Loucy (cell line): Measurements from ENCODE around the gene ZNF480.
A peak's percentile ranks its signal among the peaks of the same experiment; 100 is the strongest.
"Not testable (repeated sequence)": the region's sequence is repeated elsewhere in the genome, so short reads cannot be mapped to it uniquely, and the experiment has no call there.

Source experiments
- H2AFZ ChIP-seq: fragments of 200-600 bp; sonication (generic); 2 replicates; pipeline ENCODE4 v1.6.0; 2016; ENCODE audit warnings: antibody characterized with exemption, mild to moderate bottlenecking, low read length, moderate library complexity
- H3F3A ChIP-seq: fragments of 200-600 bp; 2 replicates; pipeline ENCODE4 v1.6.0; 2016; ENCODE audit warnings: antibody characterized with exemption, low read depth, mild to moderate bottlenecking
- H3K27me3 ChIP-seq: fragments of 200-600 bp; sonication (generic); 2 replicates; pipeline ENCODE4 v1.6.1; 2014; ENCODE audit warnings: low read length, mild to moderate bottlenecking; ENCODE audit not compliant: insufficient read depth, poor library complexity, severe bottlenecking
- H3K36me3 ChIP-seq: fragments of 200-600 bp; sonication (generic); 2 replicates; pipeline ENCODE4 v1.6.1; 2016; ENCODE audit warnings: low read length; ENCODE audit not compliant: insufficient read depth
- H3K4me1 ChIP-seq: fragments of 200-600 bp; sonication (generic); 2 replicates; pipeline ENCODE4 v1.5.1; 2014; ENCODE audit warnings: low read length, mild to moderate bottlenecking; ENCODE audit not compliant: insufficient read depth, poor library complexity, severe bottlenecking
- H3K4me2 ChIP-seq: fragments of 200-600 bp; sonication (generic); 2 replicates; pipeline ENCODE4 v1.6.0; 2014; ENCODE audit warnings: antibody characterized with exemption, low read length, low read depth, mild to moderate bottlenecking; ENCODE audit not compliant: poor library complexity, severe bottlenecking
- H3K4me3 ChIP-seq: fragments of 200-600 bp; sonication (generic); 2 replicates; pipeline ENCODE4 v1.5.1; 2014; ENCODE audit warnings: low read length, mild to moderate bottlenecking, mixed read lengths; ENCODE audit not compliant: poor library complexity, severe bottlenecking
- H3K79me2 ChIP-seq: fragments of 200-600 bp; sonication (generic); 2 replicates; pipeline ENCODE4 v1.6.1; 2014; ENCODE audit warnings: low read length; ENCODE audit not compliant: insufficient read depth
- H3K9ac ChIP-seq: fragments of 200-600 bp; sonication (generic); 2 replicates; pipeline ENCODE4 v1.6.0; 2014; ENCODE audit warnings: mild to moderate bottlenecking, low read depth, low read length, moderate library complexity; ENCODE audit not compliant: poor library complexity, severe bottlenecking
- H3K9me2 ChIP-seq: fragments of 200-600 bp; sonication (generic); replicated peaks from 2 replicates; pipeline ENCODE4 v1.6.1; 2016; ENCODE audit warnings: low read depth, low read length, mixed read lengths
- H3K9me3 ChIP-seq: fragments of 200-600 bp; sonication (generic); 2 replicates; pipeline ENCODE4 v1.6.1; 2014; ENCODE audit warnings: mild to moderate bottlenecking, antibody characterized with exemption, low read length, low read depth; ENCODE audit not compliant: insufficient read depth
- H4K20me1 ChIP-seq: fragments of 200-600 bp; sonication (generic); 2 replicates; pipeline ENCODE4 v1.6.0; 2014; ENCODE audit warnings: antibody characterized with exemption, low read length, mild to moderate bottlenecking; ENCODE audit not compliant: insufficient read depth, poor library complexity, severe bottlenecking
- CTCF ChIP-seq: fragments of 200-600 bp; sonication (generic); conservative IDR thresholded peaks from 2 replicates; pipeline ENCODE4 v1.5.1; 2014; ENCODE audit warnings: mild to moderate bottlenecking, antibody characterized with exemption, low read length
- EZH2phosphoT487 ChIP-seq: fragments of 200-600 bp; IDR thresholded peaks from 2 replicates; pipeline ENCODE4 v1.6.1; 2018; ENCODE audit warnings: antibody characterized with exemption, mild to moderate bottlenecking, moderate library complexity, borderline replicate concordance

ZNF480 gene

GRCh38 chr19:52336791-52337381, 39.9 kb downstream of the ZNF480 start:
- Histone ChIP-seq H3K27me3 (no peaks in the 10 kb centered on the region), H3K4me2 (peak overlapping the region; percentile 91), H3K36me3 (no peaks in the 10 kb centered on the region), H3K9ac (peak overlapping the region; percentile 99), H3K79me2 (peaks cover 23% of the 10 kb centered on the region), H4K20me1 (no peaks in the 10 kb centered on the region), H3K4me1 (peaks cover 8% of the 10 kb centered on the region), H2AFZ (peak overlapping the region; percentile 94), H3K9me2 (no peaks in the 10 kb centered on the region), H3K9me3 (peaks cover 11% of the 10 kb centered on the region; the same call in 1 of the 2 replicates), H3K4me3 (peak overlapping the region; percentile 97), H3F3A (no peaks in the 10 kb centered on the region)
- no peak for TF ChIP-seq EZH2phosphoT487
- TF ChIP-seq CTCF = no peak

- H3K27me3 ChIP-seq, H3K4me3 ChIP-seq, H3K9me2 ChIP-seq, H3K36me3 ChIP-seq, H2AFZ ChIP-seq, H3F3A ChIP-seq, H3K9ac ChIP-seq, H3K9me3 ChIP-seq, H4K20me1 ChIP-seq, H3K4me2 ChIP-seq: not testable (repeated sequence)
- Histone ChIP-seq H3K79me2 (peaks cover 23% of the 10 kb centered on the region), H3K4me1 (peaks cover 12% of the 10 kb centered on the region)
Measured at GRCh38 chr19:52339022-52339421, 42.1 kb downstream of the ZNF480 start.

- no peaks in the 10 kb centered on the region for H3K36me3 ChIP-seq
- no peaks in the 10 kb centered on the region for H3K79me2 ChIP-seq
- no peak overlapping the region for H3K4me3 ChIP-seq
- H3F3A ChIP-seq = no peaks in the 10 kb centered on the region
- peaks cover 4% of the 10 kb centered on the region for H3K4me1 ChIP-seq
- TF ChIP-seq CTCF (peak; percentile 82), EZH2phosphoT487 (no peak)
- H2AFZ ChIP-seq = no peak overlapping the region
- no peaks in the 10 kb centered on the region for H3K9me2 ChIP-seq
- no peak overlapping the region for H3K9ac ChIP-seq
- H3K9me3 ChIP-seq = no peaks in the 10 kb centered on the region
- no peaks in the 10 kb centered on the region for H3K27me3 ChIP-seq
- no peak overlapping the region for H3K4me2 ChIP-seq
- no peaks in the 10 kb centered on the region for H4K20me1 ChIP-seq
Measured at GRCh38 chr19:52343548-52343947, 46.6 kb downstream of the ZNF480 start.

- TF ChIP-seq EZH2phosphoT487 (no peak), CTCF (no peak)
Measured at GRCh38 chr19:52345162-52345561, 48.2 kb downstream of the ZNF480 start.

More at GRCh38 chr19:52345162-52345561, 48.2 kb downstream of the ZNF480 start:
- Histone ChIP-seq H3K79me2 (no peaks in the 10 kb centered on the region), H4K20me1 (no peaks in the 10 kb centered on the region), H3K4me3 (no peak overlapping the region), H3K9me3 (no peaks in the 10 kb centered on the region), H3K9ac (no peak overlapping the region), H3F3A (no peaks in the 10 kb centered on the region), H3K36me3 (no peaks in the 10 kb centered on the region), H2AFZ (no peak overlapping the region), H3K4me2 (no peak overlapping the region), H3K27me3 (no peaks in the 10 kb centered on the region), H3K9me2 (no peaks in the 10 kb centered on the region), H3K4me1 (peaks cover 4% of the 10 kb centered on the region)
